ENCODE measurements around the gene ZNF667. TPM values are rescaled to one million over a fixed set of nuclear protein-coding genes. Genes with fewer than 3 reads are reported as not detected.

Gene ZNF667
- total and polyA plus RNA-seq, 2 experiments from 2014 or later = 5.6 to 8.6 TPM

GRCh38 chr19:56474308-56474707 is 2.8 kb downstream of the ZNF667 start (continued):
- TF ChIP-seq EZH2 (IDR thresholded peaks at IDR 0.05; ENCODE audit: low read depth, unreplicated experiment) = no peak

GRCh38 chr19:56441206-56441792 is 35.8 kb downstream of the ZNF667 start:
- Histone ChIP-seq H4K20me1 (replicated peaks; ENCODE audit: insufficient read depth) (no peaks in the 10 kb centered on the region), H3K4me3 (no peak overlapping the region), H3K27ac (ENCODE audit: low read depth) (no peak overlapping the region), H3K79me2 (replicated peaks; ENCODE audit: insufficient read depth) (no peaks in the 10 kb centered on the region), H3K27me3 (ENCODE audit: insufficient read depth) (no peaks in the 10 kb centered on the region), H2AFZ (no peak overlapping the region), H3K36me3 (ENCODE audit: insufficient read depth) (peaks cover 48% of the 10 kb centered on the region), H3K9me2 (ENCODE audit: insufficient read depth) (no peaks in the 10 kb centered on the region), H3K4me2 (no peak overlapping the region), H3F3A (replicated peaks; ENCODE audit: low read depth) (no peaks in the 10 kb centered on the region), H3K4me1 (ENCODE audit: insufficient read depth) (no peaks in the 10 kb centered on the region)
- Mint-ChIP-seq H3K36me3 (ENCODE audit: low read depth) (peaks cover 65% of the 10 kb centered on the region), H3K4me1 (no peaks in the 10 kb centered on the region), H3K27me3 (ENCODE audit: insufficient read depth, low read depth, poor library complexity) (peaks cover 3% of the 10 kb centered on the region), H3K9me3 (peaks cover 81% of the 10 kb centered on the region), H3K4me3 (no peak overlapping the region), H3K27ac (no peak overlapping the region)
- no peak for TF ChIP-seq EZH2phosphoT487 (IDR thresholded peaks at IDR 0.05; ENCODE audit: unreplicated experiment)
- no peak for TF ChIP-seq ZNF331 (CRISPR knock-in tag; IDR thresholded peaks at IDR 0.05; ENCODE audit: low read depth)
- no peak for TF ChIP-seq JUNB (IDR thresholded peaks at IDR 0.05; ENCODE audit: unreplicated experiment)
- TF ChIP-seq POLR2AphosphoS5 (IDR thresholded peaks at IDR 0.05; ENCODE audit: low read depth) = no peak
- TF ChIP-seq, protein P1, sequence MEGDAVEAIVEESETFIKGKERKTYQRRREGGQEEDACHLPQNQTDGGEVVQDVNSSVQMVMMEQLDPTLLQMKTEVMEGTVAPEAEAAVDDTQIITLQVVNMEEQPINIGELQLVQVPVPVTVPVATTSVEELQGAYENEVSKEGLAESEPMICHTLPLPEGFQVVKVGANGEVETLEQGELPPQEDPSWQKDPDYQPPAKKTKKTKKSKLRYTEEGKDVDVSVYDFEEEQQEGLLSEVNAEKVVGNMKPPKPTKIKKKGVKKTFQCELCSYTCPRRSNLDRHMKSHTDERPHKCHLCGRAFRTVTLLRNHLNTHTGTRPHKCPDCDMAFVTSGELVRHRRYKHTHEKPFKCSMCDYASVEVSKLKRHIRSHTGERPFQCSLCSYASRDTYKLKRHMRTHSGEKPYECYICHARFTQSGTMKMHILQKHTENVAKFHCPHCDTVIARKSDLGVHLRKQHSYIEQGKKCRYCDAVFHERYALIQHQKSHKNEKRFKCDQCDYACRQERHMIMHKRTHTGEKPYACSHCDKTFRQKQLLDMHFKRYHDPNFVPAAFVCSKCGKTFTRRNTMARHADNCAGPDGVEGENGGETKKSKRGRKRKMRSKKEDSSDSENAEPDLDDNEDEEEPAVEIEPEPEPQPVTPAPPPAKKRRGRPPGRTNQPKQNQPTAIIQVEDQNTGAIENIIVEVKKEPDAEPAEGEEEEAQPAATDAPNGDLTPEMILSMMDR (conservative IDR thresholded peaks at IDR 0.05; ENCODE audit: low read depth in 2 of 2) = no peak
- TF ChIP-seq STAT1 (IDR thresholded peaks at IDR 0.05; ENCODE audit: unreplicated experiment) = no peak
- TF ChIP-seq, protein P2, sequence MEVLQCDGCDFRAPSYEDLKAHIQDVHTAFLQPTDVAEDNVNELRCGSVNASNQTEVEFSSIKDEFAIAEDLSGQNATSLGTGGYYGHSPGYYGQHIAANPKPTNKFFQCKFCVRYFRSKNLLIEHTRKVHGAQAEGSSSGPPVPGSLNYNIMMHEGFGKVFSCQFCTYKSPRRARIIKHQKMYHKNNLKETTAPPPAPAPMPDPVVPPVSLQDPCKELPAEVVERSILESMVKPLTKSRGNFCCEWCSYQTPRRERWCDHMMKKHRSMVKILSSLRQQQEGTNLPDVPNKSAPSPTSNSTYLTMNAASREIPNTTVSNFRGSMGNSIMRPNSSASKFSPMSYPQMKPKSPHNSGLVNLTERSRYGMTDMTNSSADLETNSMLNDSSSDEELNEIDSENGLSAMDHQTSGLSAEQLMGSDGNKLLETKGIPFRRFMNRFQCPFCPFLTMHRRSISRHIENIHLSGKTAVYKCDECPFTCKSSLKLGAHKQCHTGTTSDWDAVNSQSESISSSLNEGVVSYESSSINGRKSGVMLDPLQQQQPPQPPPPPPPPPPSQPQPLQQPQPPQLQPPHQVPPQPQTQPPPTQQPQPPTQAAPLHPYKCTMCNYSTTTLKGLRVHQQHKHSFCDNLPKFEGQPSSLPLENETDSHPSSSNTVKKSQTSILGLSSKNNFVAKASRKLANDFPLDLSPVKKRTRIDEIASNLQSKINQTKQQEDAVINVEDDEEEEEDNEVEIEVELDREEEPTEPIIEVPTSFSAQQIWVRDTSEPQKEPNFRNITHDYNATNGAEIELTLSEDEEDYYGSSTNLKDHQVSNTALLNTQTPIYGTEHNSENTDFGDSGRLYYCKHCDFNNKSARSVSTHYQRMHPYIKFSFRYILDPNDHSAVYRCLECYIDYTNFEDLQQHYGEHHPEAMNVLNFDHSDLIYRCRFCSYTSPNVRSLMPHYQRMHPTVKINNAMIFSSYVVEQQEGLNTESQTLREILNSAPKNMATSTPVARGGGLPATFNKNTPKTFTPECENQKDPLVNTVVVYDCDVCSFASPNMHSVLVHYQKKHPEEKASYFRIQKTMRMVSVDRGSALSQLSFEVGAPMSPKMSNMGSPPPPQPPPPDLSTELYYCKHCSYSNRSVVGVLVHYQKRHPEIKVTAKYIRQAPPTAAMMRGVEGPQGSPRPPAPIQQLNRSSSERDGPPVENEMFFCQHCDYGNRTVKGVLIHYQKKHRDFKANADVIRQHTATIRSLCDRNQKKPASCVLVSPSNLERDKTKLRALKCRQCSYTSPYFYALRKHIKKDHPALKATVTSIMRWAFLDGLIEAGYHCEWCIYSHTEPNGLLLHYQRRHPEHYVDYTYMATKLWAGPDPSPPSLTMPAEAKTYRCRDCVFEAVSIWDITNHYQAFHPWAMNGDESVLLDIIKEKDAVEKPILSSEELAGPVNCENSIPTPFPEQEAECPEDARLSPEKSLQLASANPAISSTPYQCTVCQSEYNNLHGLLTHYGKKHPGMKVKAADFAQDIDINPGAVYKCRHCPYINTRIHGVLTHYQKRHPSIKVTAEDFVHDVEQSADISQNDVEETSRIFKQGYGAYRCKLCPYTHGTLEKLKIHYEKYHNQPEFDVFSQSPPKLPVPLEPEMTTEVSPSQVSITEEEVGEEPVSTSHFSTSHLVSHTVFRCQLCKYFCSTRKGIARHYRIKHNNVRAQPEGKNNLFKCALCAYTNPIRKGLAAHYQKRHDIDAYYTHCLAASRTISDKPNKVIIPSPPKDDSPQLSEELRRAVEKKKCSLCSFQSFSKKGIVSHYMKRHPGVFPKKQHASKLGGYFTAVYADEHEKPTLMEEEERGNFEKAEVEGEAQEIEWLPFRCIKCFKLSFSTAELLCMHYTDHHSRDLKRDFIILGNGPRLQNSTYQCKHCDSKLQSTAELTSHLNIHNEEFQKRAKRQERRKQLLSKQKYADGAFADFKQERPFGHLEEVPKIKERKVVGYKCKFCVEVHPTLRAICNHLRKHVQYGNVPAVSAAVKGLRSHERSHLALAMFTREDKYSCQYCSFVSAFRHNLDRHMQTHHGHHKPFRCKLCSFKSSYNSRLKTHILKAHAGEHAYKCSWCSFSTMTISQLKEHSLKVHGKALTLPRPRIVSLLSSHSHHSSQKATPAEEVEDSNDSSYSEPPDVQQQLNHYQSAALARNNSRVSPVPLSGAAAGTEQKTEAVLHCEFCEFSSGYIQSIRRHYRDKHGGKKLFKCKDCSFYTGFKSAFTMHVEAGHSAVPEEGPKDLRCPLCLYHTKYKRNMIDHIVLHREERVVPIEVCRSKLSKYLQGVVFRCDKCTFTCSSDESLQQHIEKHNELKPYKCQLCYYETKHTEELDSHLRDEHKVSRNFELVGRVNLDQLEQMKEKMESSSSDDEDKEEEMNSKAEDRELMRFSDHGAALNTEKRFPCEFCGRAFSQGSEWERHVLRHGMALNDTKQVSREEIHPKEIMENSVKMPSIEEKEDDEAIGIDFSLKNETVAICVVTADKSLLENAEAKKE (CRISPR knock-in tag; IDR thresholded peaks at IDR 0.05) = no peak
- TF ChIP-seq CREB1 (CRISPR knock-in tag; IDR thresholded peaks at IDR 0.05; ENCODE audit: low read depth) = no peak
- no peak for TF ChIP-seq EZH2 (IDR thresholded peaks at IDR 0.05; ENCODE audit: low read depth, unreplicated experiment)
- TF ChIP-seq, protein P3, sequence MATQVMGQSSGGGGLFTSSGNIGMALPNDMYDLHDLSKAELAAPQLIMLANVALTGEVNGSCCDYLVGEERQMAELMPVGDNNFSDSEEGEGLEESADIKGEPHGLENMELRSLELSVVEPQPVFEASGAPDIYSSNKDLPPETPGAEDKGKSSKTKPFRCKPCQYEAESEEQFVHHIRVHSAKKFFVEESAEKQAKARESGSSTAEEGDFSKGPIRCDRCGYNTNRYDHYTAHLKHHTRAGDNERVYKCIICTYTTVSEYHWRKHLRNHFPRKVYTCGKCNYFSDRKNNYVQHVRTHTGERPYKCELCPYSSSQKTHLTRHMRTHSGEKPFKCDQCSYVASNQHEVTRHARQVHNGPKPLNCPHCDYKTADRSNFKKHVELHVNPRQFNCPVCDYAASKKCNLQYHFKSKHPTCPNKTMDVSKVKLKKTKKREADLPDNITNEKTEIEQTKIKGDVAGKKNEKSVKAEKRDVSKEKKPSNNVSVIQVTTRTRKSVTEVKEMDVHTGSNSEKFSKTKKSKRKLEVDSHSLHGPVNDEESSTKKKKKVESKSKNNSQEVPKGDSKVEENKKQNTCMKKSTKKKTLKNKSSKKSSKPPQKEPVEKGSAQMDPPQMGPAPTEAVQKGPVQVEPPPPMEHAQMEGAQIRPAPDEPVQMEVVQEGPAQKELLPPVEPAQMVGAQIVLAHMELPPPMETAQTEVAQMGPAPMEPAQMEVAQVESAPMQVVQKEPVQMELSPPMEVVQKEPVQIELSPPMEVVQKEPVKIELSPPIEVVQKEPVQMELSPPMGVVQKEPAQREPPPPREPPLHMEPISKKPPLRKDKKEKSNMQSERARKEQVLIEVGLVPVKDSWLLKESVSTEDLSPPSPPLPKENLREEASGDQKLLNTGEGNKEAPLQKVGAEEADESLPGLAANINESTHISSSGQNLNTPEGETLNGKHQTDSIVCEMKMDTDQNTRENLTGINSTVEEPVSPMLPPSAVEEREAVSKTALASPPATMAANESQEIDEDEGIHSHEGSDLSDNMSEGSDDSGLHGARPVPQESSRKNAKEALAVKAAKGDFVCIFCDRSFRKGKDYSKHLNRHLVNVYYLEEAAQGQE (IDR thresholded peaks at IDR 0.05; ENCODE audit: unreplicated experiment) = no peak
- no peak for TF ChIP-seq NANOG (IDR thresholded peaks at IDR 0.05; ENCODE audit: borderline replicate concordance)
- no peak for ATAC-seq
- no peak for DNase-seq (ENCODE audit: low spot score)
